Astrocyte (in vitro differentiated cells and primary cell): ENCODE data around the gene ACKR2. TPM values are rescaled to one million over a fixed set of nuclear protein-coding genes. Genes with fewer than 3 reads are reported as not detected.

Experiments
- DNase-seq: peaks from one replicate; pipeline ENCODE4 v3.0.0-alpha.2; 2010; ENCODE audit warnings: low read depth
- FAIRE-seq: peaks from 2 replicates; lab custom pipeline; 2011; peaks lifted over from hg19 to GRCh38; lab: Jason Lieb, UNC
- H2AFZ ChIP-seq: 2 replicates; pipeline ENCODE4 v1.6.0; 2012; ENCODE audit warnings: low read depth, low read length, inconsistent platforms
- H3K27ac ChIP-seq: 2 replicates; pipeline ENCODE4 v1.5.1; 2011; ENCODE audit warnings: low read depth, low read length, inconsistent platforms
- H3K27me3 ChIP-seq: 2 replicates; pipeline ENCODE4 v1.6.0; 2011; ENCODE audit warnings: low read length, inconsistent platforms; ENCODE audit not compliant: insufficient read depth
- H3K36me3 ChIP-seq: 2 replicates; pipeline ENCODE4 v1.5.1; 2011; ENCODE audit warnings: low read length, inconsistent platforms; ENCODE audit not compliant: insufficient read depth
- H3K4me1 ChIP-seq: 2 replicates; pipeline ENCODE4 v1.5.1; 2011; ENCODE audit warnings: low read length, inconsistent platforms; ENCODE audit not compliant: insufficient read depth
- H3K4me2 ChIP-seq: 2 replicates; pipeline ENCODE4 v1.6.0; 2012; ENCODE audit warnings: low read length, inconsistent platforms
- H3K4me3 ChIP-seq: 2 replicates; pipeline ENCODE4 v1.5.1; 2011; ENCODE audit warnings: low read depth, mild to moderate bottlenecking, low read length, inconsistent platforms; ENCODE audit not compliant: insufficient read depth
- H3K79me2 ChIP-seq: 2 replicates; pipeline ENCODE4 v1.6.0; 2012; ENCODE audit warnings: mild to moderate bottlenecking, low read length, inconsistent platforms; ENCODE audit not compliant: insufficient read depth
- H3K9ac ChIP-seq: 2 replicates; pipeline ENCODE4 v1.6.0; 2012; ENCODE audit warnings: mild to moderate bottlenecking, low read length, inconsistent platforms
- H3K9me3 ChIP-seq: 2 replicates; pipeline ENCODE4 v1.5.1; 2012; ENCODE audit warnings: low read depth, mild to moderate bottlenecking, low read length, inconsistent platforms; ENCODE audit not compliant: insufficient read depth
- H4K20me1 ChIP-seq: 2 replicates; pipeline ENCODE4 v1.6.0; 2012; ENCODE audit warnings: low read length, inconsistent platforms; ENCODE audit not compliant: insufficient read depth
- H3K27ac Mint-ChIP-seq: one replicate; pipeline ENCODE4 v1.8.0; 2021; ENCODE audit warnings: mild to moderate bottlenecking, mixed read lengths; ENCODE audit not compliant: unreplicated experiment
- H3K27me3 Mint-ChIP-seq: one replicate; pipeline ENCODE4 v1.8.0; 2021; ENCODE audit warnings: low read depth, mixed read lengths; ENCODE audit not compliant: unreplicated experiment
- H3K36me3 Mint-ChIP-seq: one replicate; pipeline ENCODE4 v1.8.0; 2021; ENCODE audit warnings: low read depth, mixed read lengths; ENCODE audit not compliant: unreplicated experiment
- H3K4me1 Mint-ChIP-seq: one replicate; pipeline ENCODE4 v1.8.0; 2021; ENCODE audit warnings: low read depth, mixed read lengths; ENCODE audit not compliant: unreplicated experiment
- H3K4me3 Mint-ChIP-seq: one replicate; pipeline ENCODE4 v1.8.0; 2021; ENCODE audit warnings: mild to moderate bottlenecking, moderate library complexity, mixed read lengths; ENCODE audit not compliant: unreplicated experiment
- H3K9me3 Mint-ChIP-seq: one replicate; pipeline ENCODE4 v1.8.0; 2021; ENCODE audit warnings: mild to moderate bottlenecking, mixed read lengths; ENCODE audit not compliant: unreplicated experiment
- CTCF ChIP-seq: IDR thresholded peaks from 2 replicates; pipeline ENCODE4 v1.5.1; 2011; ENCODE audit warnings: low read depth, mild to moderate bottlenecking, inconsistent platforms, low read length, moderate library complexity; ENCODE audit not compliant: insufficient read depth
- EZH2 ChIP-seq: IDR thresholded peaks from 2 replicates; pipeline ENCODE4 v1.6.1; 2012; ENCODE audit warnings: mild to moderate bottlenecking, low read length, inconsistent platforms; ENCODE audit not compliant: insufficient read depth
- total RNA-seq: library from RNA; stranded (reverse); gene quantifications from 2 replicates; pipeline ENCODE4 v1.2.1, GENCODE V29; 2021

ACKR2 gene
- total RNA-seq, 1 donor from 2014 or later: 1.7 TPM

- Histone ChIP-seq H3K9me3 (no peaks in the 10 kb centered on the region), H4K20me1 (no peaks in the 10 kb centered on the region), H3K27me3 (no peaks in the 10 kb centered on the region), H3K79me2 (no peaks in the 10 kb centered on the region), H3K27ac (no peak overlapping the region), H3K4me3 (no peak overlapping the region), H3K9ac (no peak overlapping the region), H3K4me2 (no peak overlapping the region), H3K36me3 (no peaks in the 10 kb centered on the region), H3K4me1 (no peaks in the 10 kb centered on the region), H2AFZ (no peak overlapping the region)
- Mint-ChIP-seq H3K27ac (no peak overlapping the region), H3K4me1 (peaks cover 29% of the 10 kb centered on the region), H3K9me3 (no peaks in the 10 kb centered on the region), H3K36me3 (no peaks in the 10 kb centered on the region), H3K4me3 (no peak overlapping the region), H3K27me3 (no peaks in the 10 kb centered on the region)
- no peak for DNase-seq
- FAIRE-seq: no peak
- TF ChIP-seq CTCF (no peak), EZH2 (no peak)
These were observed 35.6 kb downstream of the ACKR2 start for GRCh38 chr3:42844815-42845214.

GRCh38 chr3:42846685-42847522 is 37.7 kb downstream of the ACKR2 start:
- no peaks in the 10 kb centered on the region for H3K36me3 Mint-ChIP-seq
- H3K36me3 ChIP-seq: no peaks in the 10 kb centered on the region
- no peak overlapping the region for H3K4me3 ChIP-seq
- no peaks in the 10 kb centered on the region for H3K27me3 Mint-ChIP-seq
- peak overlapping the region; percentile 21 for H3K27ac Mint-ChIP-seq
- no peak overlapping the region for H2AFZ ChIP-seq
- H3K9me3 ChIP-seq: no peaks in the 10 kb centered on the region
- no peak overlapping the region for H3K9ac ChIP-seq
- TF ChIP-seq CTCF: no peak
- no peak for TF ChIP-seq EZH2
- no peak overlapping the region for H3K4me3 Mint-ChIP-seq
- H3K27me3 ChIP-seq: peaks cover 3% of the 10 kb centered on the region
- DNase-seq (no peak), FAIRE-seq (no peak)
- no peak overlapping the region for H3K27ac ChIP-seq
- no peaks in the 10 kb centered on the region for H4K20me1 ChIP-seq
- H3K4me2 ChIP-seq: no peak overlapping the region
- no peaks in the 10 kb centered on the region for H3K79me2 ChIP-seq
- H3K4me1 ChIP-seq: no peaks in the 10 kb centered on the region
- peaks cover 42% of the 10 kb centered on the region for H3K4me1 Mint-ChIP-seq
- no peaks in the 10 kb centered on the region for H3K9me3 Mint-ChIP-seq

GRCh38 chr3:42847731-42848130 is 38.5 kb downstream of the ACKR2 start:
- Mint-ChIP-seq H3K4me1 (peaks cover 50% of the 10 kb centered on the region), H3K36me3 (no peaks in the 10 kb centered on the region), H3K27ac (no peak overlapping the region), H3K27me3 (no peaks in the 10 kb centered on the region), H3K9me3 (no peaks in the 10 kb centered on the region), H3K4me3 (no peak overlapping the region)
- Histone ChIP-seq H3K4me3 (no peak overlapping the region), H3K27me3 (peaks cover 3% of the 10 kb centered on the region), H4K20me1 (no peaks in the 10 kb centered on the region), H3K36me3 (no peaks in the 10 kb centered on the region), H3K9me3 (no peaks in the 10 kb centered on the region), H2AFZ (no peak overlapping the region), H3K4me2 (no peak overlapping the region), H3K9ac (no peak overlapping the region), H3K27ac (no peak overlapping the region), H3K79me2 (no peaks in the 10 kb centered on the region), H3K4me1 (no peaks in the 10 kb centered on the region)
- DNase-seq (no peak), FAIRE-seq (no peak)
- no peak for TF ChIP-seq EZH2
- no peak for TF ChIP-seq CTCF
